HCT116 (cell line): ENCODE results near the gene GOLGA1. TPM values are rescaled to one million over a fixed set of nuclear protein-coding genes. Genes with fewer than 3 reads are reported as not detected.

Experiments
- ATAC-seq: fragments of 200-7000 bp; cut with Tn5 transposase; 2 replicates; pipeline ENCODE4 v1.9.1; 2020; ENCODE audit warnings: mild to moderate bottlenecking, moderate library complexity
- BruUV-seq: library from RNA; stranded (reverse); fragments of 400-500 nt; replicated peaks from 2 replicates; lab custom pipeline; 2021; lab: Mats Ljungman, UMichigan
- CTCF ChIA-PET: fragments of 300-600 bp; sonication (Branson Sonifier 250); formaldehyde crosslinking; loops from one replicate; lab custom pipeline; 2021; ENCODE audit warnings: antibody characterized with exemption; lab: Charles Lee
- POLR2A ChIA-PET: fragments of 300-600, 350-600 bp; sonication (Branson Sonifier 250); formaldehyde crosslinking; loops from one replicate; lab custom pipeline; 2021; ENCODE audit warnings: antibody characterized with exemption; lab: Charles Lee
- RAD21 ChIA-PET, 2 experiments: fragments of 300-600 bp; sonication (Branson Sonifier 250); formaldehyde crosslinking; loops; one replicate each; lab custom pipeline; 2023; ENCODE audit warnings: low total read pairs in 2 of 2; ENCODE audit not compliant: uncharacterized antibody in 2 of 2, unreplicated experiment in 2 of 2, low non-redundant PET in 1 of 2; lab: Charles Lee
- DNase-seq: peaks from one replicate; pipeline ENCODE4 v3.0.0-alpha.2; 2010; ENCODE audit warnings: low read depth, low spot score
- H2AFZ ChIP-seq: fragments of 200-600 bp; shearing (Covaris generic), sonication (generic); 2 replicates; pipeline ENCODE4 v1.6.1; 2017; ENCODE audit warnings: low read depth, mixed run types, mixed read lengths, antibody characterized with exemption, low read length; ENCODE audit not compliant: poor library complexity, severe bottlenecking
- H3K27ac ChIP-seq: 2 replicates; pipeline ENCODE4 v1.5.1; 2012; ENCODE audit warnings: low read depth, low read length
- H3K27me3 ChIP-seq: fragments of 200-600 bp; sonication (generic); 2 replicates; pipeline ENCODE4 v1.6.1; 2016; ENCODE audit warnings: mixed run types, low read length, mixed read lengths; ENCODE audit not compliant: insufficient read depth
- H3K36me3 ChIP-seq, 2 experiments: fragments of 200-500 bp in 1 of 2; fragments of 200-600 bp in 1 of 2; sonication (Bioruptor generic) in 1 of 2; sonication (generic) in 1 of 2; 2 replicates each; pipeline versions ENCODE4 v1.5.1 to v1.6.1; 2014 to 2016; ENCODE audit warnings: low read length in 2 of 2, inconsistent platforms in 1 of 2, mixed read lengths in 1 of 2, mixed run types in 1 of 2; ENCODE audit not compliant: insufficient read depth in 2 of 2, control insufficient read depth in 1 of 2
- H3K4me1 ChIP-seq, 2 experiments: fragments of 200-600 bp in 1 of 2; sonication (generic) in 1 of 2; 2 replicates each; pipeline versions ENCODE4 v1.5.1 to v1.6.1; 2012 to 2017; ENCODE audit warnings: low read length in 2 of 2, inconsistent platforms in 1 of 2, mild to moderate bottlenecking in 1 of 2, mixed read lengths in 1 of 2, mixed run types in 1 of 2, moderate library complexity in 1 of 2; ENCODE audit not compliant: insufficient read depth in 2 of 2, control insufficient read depth in 1 of 2
- H3K4me2 ChIP-seq: fragments of 200-600 bp; sonication (generic); 2 replicates; pipeline ENCODE4 v1.6.1; 2017; ENCODE audit warnings: mixed run types, low read length, mixed read lengths
- H3K4me3 ChIP-seq, 2 experiments: fragments of 200-600 bp in 1 of 2; sonication (generic) in 1 of 2; replicated peaks in 1 of 2; 2 replicates each; pipeline ENCODE4 v1.5.1; 2011 to 2016; ENCODE audit warnings: low read length in 2 of 2, control low read depth in 1 of 2, low read depth in 1 of 2, mild to moderate bottlenecking in 1 of 2, mixed read lengths in 1 of 2, mixed run types in 1 of 2
- H3K79me2 ChIP-seq: fragments of 200-600 bp; sonication (generic); 2 replicates; pipeline ENCODE4 v1.6.1; 2017; ENCODE audit warnings: mild to moderate bottlenecking, mixed run types, low read length, moderate library complexity, mixed read lengths; ENCODE audit not compliant: insufficient read depth
- H3K9ac ChIP-seq: fragments of 200-600 bp; sonication (generic); 2 replicates; pipeline ENCODE4 v1.6.1; 2016; ENCODE audit warnings: low read length, mixed read lengths
- H3K9me2 ChIP-seq: fragments of 200-600 bp; sonication (generic), shearing (Covaris generic); 2 replicates; pipeline ENCODE4 v1.6.1; 2017; ENCODE audit warnings: mixed run types, mild to moderate bottlenecking, moderate library complexity; ENCODE audit not compliant: insufficient read depth
- H3K9me3 ChIP-seq, 2 experiments: fragments of 200-500 bp in 1 of 2; fragments of 200-600 bp in 1 of 2; sonication (Bioruptor generic) in 1 of 2; sonication (generic) in 1 of 2; 2 replicates each; pipeline ENCODE4 v1.6.1; 2014 to 2017; ENCODE audit warnings: low read length in 2 of 2, mixed read lengths in 2 of 2, inconsistent platforms in 1 of 2, low read depth in 1 of 2, mild to moderate bottlenecking in 1 of 2, mixed run types in 1 of 2, moderate library complexity in 1 of 2; ENCODE audit not compliant: control insufficient read depth in 1 of 2, insufficient read depth in 1 of 2
- H4K20me1 ChIP-seq: fragments of 200-600 bp; sonication (generic), shearing (Covaris generic); 2 replicates; pipeline ENCODE4 v1.6.1; 2017; ENCODE audit warnings: mixed run types, mild to moderate bottlenecking, moderate library complexity; ENCODE audit not compliant: insufficient read depth
- FOSL1 ChIP-seq: IDR thresholded peaks from 2 replicates; pipeline ENCODE4 v1.6.1; 2012; ENCODE audit warnings: low read depth
- YY1 ChIP-seq: IDR thresholded peaks from 2 replicates; pipeline ENCODE4 v1.6.1; 2011; ENCODE audit warnings: low read length, low read depth, moderate library complexity, mild to moderate bottlenecking; ENCODE audit not compliant: insufficient replicate concordance; ENCODE audit errors: extremely low read depth
- intact Hi-C: fragments of 100-400 bp; cut with micrococcal nuclease; formaldehyde crosslinking; loops from 2 replicates; pipeline ENCODE4 v1.10.0; 2022
- total RNA-seq: library from RNA; stranded (reverse); gene quantifications from one replicate; pipeline ENCODE4 v1.2.1, GENCODE V29; 2021; ENCODE audit not compliant: unreplicated experiment
- TF ChIP-seq, protein P1 (sequence below): IDR thresholded peaks from 2 replicates; pipeline ENCODE4 v1.6.1; 2012
- TF ChIP-seq, protein P2 (sequence below), 3 experiments: fragments of 200-600 bp in 1 of 3; sonication (generic) in 1 of 3; IDR thresholded peaks in 2 of 3; conservative IDR thresholded peaks in 1 of 3; 2 replicates each; pipeline ENCODE4 v1.5.1; 2012 to 2017; ENCODE audit warnings: low read depth in 2 of 3, low read length in 2 of 3, antibody characterized with exemption in 1 of 3, borderline replicate concordance in 1 of 3, control low read depth in 1 of 3, mild to moderate bottlenecking in 1 of 3, mixed read lengths in 1 of 3, mixed run types in 1 of 3, moderate library complexity in 1 of 3; ENCODE audit not compliant: insufficient read depth in 1 of 3

GOLGA1 gene
- total RNA-seq, 1 experiment from 2014 or later = 13.1 TPM

DNA sequence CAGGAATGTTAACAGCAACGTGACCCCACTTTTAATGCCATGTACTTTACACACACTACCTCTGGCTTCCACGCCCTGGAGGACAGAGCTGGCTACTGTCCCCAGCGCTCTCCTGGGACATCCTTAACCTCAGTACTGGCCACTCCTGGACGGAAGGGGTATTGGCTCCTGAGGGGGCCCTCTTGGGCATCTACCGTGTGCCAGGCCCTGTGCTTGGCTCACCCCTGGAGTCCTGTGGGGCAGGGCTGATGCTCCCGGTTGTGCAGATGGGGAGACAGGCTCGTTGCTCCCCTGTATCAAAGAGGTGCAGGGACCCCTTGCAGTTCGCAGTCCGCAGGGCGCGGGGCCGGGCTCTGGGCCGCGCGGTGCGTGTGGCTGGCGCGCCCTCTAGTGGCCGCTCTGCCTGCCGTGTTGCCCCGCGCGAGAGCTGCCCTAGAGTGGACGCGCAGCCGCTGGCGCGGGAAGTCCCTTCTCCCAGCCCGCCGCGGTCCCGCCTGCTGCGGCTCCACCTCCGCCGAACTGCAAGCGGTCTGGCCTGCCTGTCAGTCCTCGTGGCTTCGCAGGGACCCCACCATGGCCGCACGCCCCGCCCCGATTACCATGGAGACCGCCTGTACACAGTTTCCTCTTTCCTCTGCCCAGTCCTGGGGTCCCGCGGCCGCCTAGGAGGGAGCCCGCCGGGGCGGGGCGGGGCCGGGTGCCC lies 87.9 kb downstream of the GOLGA1 start, which contains the start of gene WDR38:
WDR38 (plus strand) TSS at position 632 of the 703 bp plus-strand sequence. CDS start 72 bp downstream, outside the sequence.
- Histone ChIP-seq H3K9me2 (no peaks in the 10 kb centered on the region), H3K4me1 (peaks cover 5 to 30% of the 10 kb centered on the region in 2 experiments; a peak in 3 of 4 replicates), H3K9ac (peak within 1 kb of the TSS; percentile 50), H4K20me1 (peaks cover 21% of the 10 kb centered on the region; the same call in 1 of the 2 replicates), H2AFZ (peak within 1 kb of the TSS; percentile 54), H3K27me3 (no peaks in the 10 kb centered on the region), H3K4me3 (peak within 1 kb of the TSS; percentile 32 to 51), H3K4me2 (peak within 1 kb of the TSS; percentile 78), H3K79me2 (peaks cover 1% of the 10 kb centered on the region; the same call in 1 of the 2 replicates), H3K36me3 (peaks cover 7 to 11% of the 10 kb centered on the region in 2 experiments; a peak in 3 of 4 replicates), H3K27ac (peak within 1 kb of the TSS; percentile 37; the same call in 1 of the 2 replicates), H3K9me3 (no peaks in the 10 kb centered on the region)
- TF ChIP-seq, protein P1, sequence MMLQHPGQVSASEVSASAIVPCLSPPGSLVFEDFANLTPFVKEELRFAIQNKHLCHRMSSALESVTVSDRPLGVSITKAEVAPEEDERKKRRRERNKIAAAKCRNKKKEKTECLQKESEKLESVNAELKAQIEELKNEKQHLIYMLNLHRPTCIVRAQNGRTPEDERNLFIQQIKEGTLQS = no peak
- TF ChIP-seq FOSL1 (no peak), YY1 (peak; percentile 5)
- TF ChIP-seq, protein P2, sequence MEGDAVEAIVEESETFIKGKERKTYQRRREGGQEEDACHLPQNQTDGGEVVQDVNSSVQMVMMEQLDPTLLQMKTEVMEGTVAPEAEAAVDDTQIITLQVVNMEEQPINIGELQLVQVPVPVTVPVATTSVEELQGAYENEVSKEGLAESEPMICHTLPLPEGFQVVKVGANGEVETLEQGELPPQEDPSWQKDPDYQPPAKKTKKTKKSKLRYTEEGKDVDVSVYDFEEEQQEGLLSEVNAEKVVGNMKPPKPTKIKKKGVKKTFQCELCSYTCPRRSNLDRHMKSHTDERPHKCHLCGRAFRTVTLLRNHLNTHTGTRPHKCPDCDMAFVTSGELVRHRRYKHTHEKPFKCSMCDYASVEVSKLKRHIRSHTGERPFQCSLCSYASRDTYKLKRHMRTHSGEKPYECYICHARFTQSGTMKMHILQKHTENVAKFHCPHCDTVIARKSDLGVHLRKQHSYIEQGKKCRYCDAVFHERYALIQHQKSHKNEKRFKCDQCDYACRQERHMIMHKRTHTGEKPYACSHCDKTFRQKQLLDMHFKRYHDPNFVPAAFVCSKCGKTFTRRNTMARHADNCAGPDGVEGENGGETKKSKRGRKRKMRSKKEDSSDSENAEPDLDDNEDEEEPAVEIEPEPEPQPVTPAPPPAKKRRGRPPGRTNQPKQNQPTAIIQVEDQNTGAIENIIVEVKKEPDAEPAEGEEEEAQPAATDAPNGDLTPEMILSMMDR (IDR thresholded peaks at IDR 0.05 in 2 of 3, conservative IDR thresholded peaks at IDR 0.05 in 1 of 3; ENCODE audit: borderline replicate concordance in 1 of 3, insufficient read depth in 1 of 3, low read depth in 2 of 3, low read length in 2 of 3) = peak in 2 of 3 experiments; percentile 86 to 99; a peak in 4 of 6 replicates
- POLR2A ChIA-PET = interaction anchor here (1.0 to 2.3 kb wide), 11 partner anchors 9 to 80 kb away, joined by 3 to 30 read pairs (median 5); partner anchors contain the start of genes ARPC5L, NR6A1, OLFML2A and RPL35
- BruUV-seq = no TSS peak
- DNase-seq (peak; percentile 78), ATAC-seq (peak; percentile 85)
- RAD21 ChIA-PET = interaction anchor here (0.6 to 3.3 kb wide), 19 partner anchors 9 to 142 kb away, joined by 3 to 49 read pairs (median 6); partner anchors contain the start of genes NR6A1 (in 2 of the 2), OLFML2A (in 2 of the 2), ARPC5L (in 1 of the 2) and RPL35 (in 1 of the 2)
- intact Hi-C loops = loop anchor here (1.0 to 10.0 kb wide), 6 partner anchors 40 to 521 kb away; partner anchors contain the start of gene PSMB7
- CTCF ChIA-PET = interaction anchor here (0.6 to 11.7 kb wide), 41 partner anchors 9 to 525 kb away, joined by 3 to 601 read pairs (median 5); partner anchors contain the start of genes ARPC5L, NR6A1, OLFML2A and RPL35
